ENCODE results near the gene CNTN1. TPM values are rescaled to one million over a fixed set of nuclear protein-coding genes. Genes with fewer than 3 reads are reported as not detected.

Gene CNTN1
- total RNA-seq, 4 donors from 2014 or later: 18.0 to 32.1 (median 23.8) TPM

DNA sequence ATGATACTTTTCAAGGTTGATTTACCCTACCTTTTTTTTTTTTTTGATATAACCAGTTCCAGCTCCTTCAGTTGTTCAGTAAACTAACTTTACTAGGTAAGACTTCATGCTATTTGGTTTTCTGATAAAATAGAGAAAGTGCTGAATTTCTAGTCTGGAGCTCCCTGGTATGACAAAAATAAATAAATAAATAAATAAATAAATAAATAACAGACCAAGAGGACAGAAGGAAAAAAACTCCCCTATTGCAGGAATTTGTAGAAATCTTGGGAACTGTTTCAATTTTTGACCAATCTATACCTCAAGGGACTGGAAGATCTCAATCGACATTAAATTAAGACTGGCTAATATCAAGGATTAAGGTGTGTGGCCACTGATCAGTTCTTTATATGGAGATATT lies 265.2 kb downstream of the CNTN1 start:
- DNase-seq (ENCODE audit: low spot score in 2 of 2): no peak
- Histone ChIP-seq H3K27ac (no peak overlapping the region), H3K27me3 (no peaks in the 10 kb centered on the region), H3K4me1 (peaks cover 0 to 5% (median 1%) of the 10 kb centered on the region in 4 donors), H3K4me3 (no peak overlapping the region), H3K9me3 (no peaks in the 10 kb centered on the region), H3K36me3 (no peaks in the 10 kb centered on the region)
- WGBS, 2 donors: 95 to 96% methylated on average over 1 of the region's 1 CpG
- no peak for TF ChIP-seq EP300 (IDR thresholded peaks at IDR 0.05)
- TF ChIP-seq CTCF (IDR thresholded peaks at IDR 0.05): no peak
- no peak for TF ChIP-seq POLR2A (IDR thresholded peaks at IDR 0.05)

GRCh38 chr12:40959041-40959440 lies 266.8 kb downstream of the CNTN1 start:
- Histone ChIP-seq H3K4me3 (no peak overlapping the region), H3K4me1 (no peaks in the 10 kb centered on the region), H3K36me3 (no peaks in the 10 kb centered on the region), H3K27me3 (no peaks in the 10 kb centered on the region), H3K27ac (no peak overlapping the region), H3K9me3 (no peaks in the 10 kb centered on the region)
- no peak for DNase-seq (ENCODE audit: low spot score in 2 of 2)
- no peak for TF ChIP-seq POLR2A (IDR thresholded peaks at IDR 0.05)
- 82 to 88% methylated on average over 2 of the region's 2 CpGs for WGBS, 2 donors

- H3K27me3 ChIP-seq: no peaks in the 10 kb centered on the region
- no peaks in the 10 kb centered on the region for H3K4me1 ChIP-seq
- TF ChIP-seq POLR2A (IDR thresholded peaks at IDR 0.05) (no peak), CTCF (IDR thresholded peaks at IDR 0.05) (no peak), EP300 (IDR thresholded peaks at IDR 0.05) (no peak)
- H3K27ac ChIP-seq: no peak overlapping the region
- no peak overlapping the region for H3K4me3 ChIP-seq
- WGBS, 2 donors: 86 to 92% methylated on average over 2 of the region's 2 CpGs
- no peak for DNase-seq (ENCODE audit: low spot score in 2 of 2)
- no peaks in the 10 kb centered on the region for H3K9me3 ChIP-seq
- no peaks in the 10 kb centered on the region for H3K36me3 ChIP-seq
Measured at GRCh38 chr12:40963751-40964150, 271.5 kb downstream of the CNTN1 start.

DNA sequence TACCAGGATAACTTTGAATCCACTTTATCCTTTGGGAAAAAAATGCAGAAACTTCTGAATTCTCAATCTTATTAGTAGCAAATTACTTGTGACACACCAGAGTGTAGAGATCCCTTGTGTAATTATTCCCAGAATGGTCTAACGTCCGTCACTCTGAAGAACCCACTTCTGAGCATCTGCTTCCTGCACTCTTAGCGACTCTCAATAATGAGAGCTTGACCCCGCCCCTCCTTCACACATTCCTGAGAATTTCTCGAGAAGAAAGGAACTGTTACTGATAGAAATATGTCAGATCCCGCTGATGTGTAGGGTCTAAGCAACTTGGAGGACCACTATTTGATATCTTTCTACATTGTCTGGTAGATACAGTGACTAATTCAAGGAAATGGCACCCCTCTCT lies 277.6 kb downstream of the CNTN1 start:
- no peak overlapping the region for H3K4me3 ChIP-seq
- H3K9me3 ChIP-seq: no peaks in the 10 kb centered on the region
- no peak for TF ChIP-seq CTCF (IDR thresholded peaks at IDR 0.05)
- TF ChIP-seq EP300 (IDR thresholded peaks at IDR 0.05): no peak
- no peak for TF ChIP-seq POLR2A (IDR thresholded peaks at IDR 0.05)
- 82 to 85% methylated on average over 6 of the region's 6 CpGs for WGBS, 2 donors
- no peaks in the 10 kb centered on the region for H3K4me1 ChIP-seq
- H3K27me3 ChIP-seq: no peaks in the 10 kb centered on the region
- H3K27ac ChIP-seq: no peak overlapping the region
- no peaks in the 10 kb centered on the region for H3K36me3 ChIP-seq
- DNase-seq (ENCODE audit: low spot score in 2 of 2): no peak

- no peaks in the 10 kb centered on the region for H3K27me3 ChIP-seq
- TF ChIP-seq POLR2A (IDR thresholded peaks at IDR 0.05): no peak
- TF ChIP-seq CTCF (IDR thresholded peaks at IDR 0.05): no peak
- no peak for TF ChIP-seq EP300 (IDR thresholded peaks at IDR 0.05)
- 87 to 90% methylated on average over 5 of the region's 5 CpGs for WGBS, 2 donors
Measured at GRCh38 chr12:40970320-40970907, 278.2 kb downstream of the CNTN1 start.

GRCh38 chr12:40971911-40972310 lies 279.7 kb downstream of the CNTN1 start:
- Histone ChIP-seq H3K27me3 (no peaks in the 10 kb centered on the region), H3K4me1 (no peaks in the 10 kb centered on the region), H3K4me3 (no peak overlapping the region), H3K9me3 (no peaks in the 10 kb centered on the region), H3K36me3 (no peaks in the 10 kb centered on the region), H3K27ac (no peak overlapping the region)
- 57 to 59% methylated on average over 2 of the region's 2 CpGs for WGBS, 2 donors
- TF ChIP-seq POLR2A (IDR thresholded peaks at IDR 0.05) (no peak), CTCF (IDR thresholded peaks at IDR 0.05) (no peak), EP300 (IDR thresholded peaks at IDR 0.05) (no peak)
- DNase-seq (ENCODE audit: low spot score in 2 of 2): no peak

More at GRCh38 chr12:40970320-40970907, 278.2 kb downstream of the CNTN1 start:
- no peak overlapping the region for H3K27ac ChIP-seq
- DNase-seq (ENCODE audit: low spot score in 2 of 2): no peak
- no peak overlapping the region for H3K4me3 ChIP-seq
- no peaks in the 10 kb centered on the region for H3K9me3 ChIP-seq
- no peaks in the 10 kb centered on the region for H3K36me3 ChIP-seq
- H3K4me1 ChIP-seq: no peaks in the 10 kb centered on the region
